OCI-LY7 (cell line): ENCODE measurements around the gene NAPB.

Experiments
- EZH2phosphoT487 ChIP-seq: fragments of 200-600 bp; sonication (generic); IDR thresholded peaks from 2 replicates; pipeline ENCODE4 v1.6.1; 2018; ENCODE audit warnings: low read depth, borderline replicate concordance, mild to moderate bottlenecking, mixed run types, antibody characterized with exemption, low read length, moderate library complexity, mixed read lengths
- TF ChIP-seq, protein P1 (sequence below): fragments of 200-600 bp; sonication (generic); conservative IDR thresholded peaks from 2 replicates; pipeline ENCODE4 v1.5.1; 2014; ENCODE audit warnings: mild to moderate bottlenecking, antibody characterized with exemption, low read length, moderate library complexity, mixed read lengths

DNA sequence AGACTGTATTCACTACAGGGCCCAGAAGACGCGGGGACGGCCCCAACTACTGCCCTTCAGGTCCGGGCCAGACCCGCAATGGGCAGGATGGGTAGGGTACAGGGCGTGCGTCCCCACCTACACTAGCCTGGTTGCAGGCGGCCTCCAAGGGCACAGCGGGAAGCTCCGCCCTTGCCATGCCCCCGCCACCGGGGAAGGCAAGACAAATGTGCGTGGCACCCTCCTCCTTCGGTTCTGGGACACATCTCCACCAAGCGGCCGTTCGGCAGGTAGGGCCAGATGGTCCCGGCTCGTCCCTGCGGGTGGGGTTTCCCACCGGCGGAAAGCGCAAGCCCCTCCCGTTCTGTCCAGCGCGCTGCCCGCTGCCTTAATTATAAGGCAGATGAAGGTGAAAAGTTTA lies 65.1 kb downstream of the NAPB start:
- TF ChIP-seq, protein P1, sequence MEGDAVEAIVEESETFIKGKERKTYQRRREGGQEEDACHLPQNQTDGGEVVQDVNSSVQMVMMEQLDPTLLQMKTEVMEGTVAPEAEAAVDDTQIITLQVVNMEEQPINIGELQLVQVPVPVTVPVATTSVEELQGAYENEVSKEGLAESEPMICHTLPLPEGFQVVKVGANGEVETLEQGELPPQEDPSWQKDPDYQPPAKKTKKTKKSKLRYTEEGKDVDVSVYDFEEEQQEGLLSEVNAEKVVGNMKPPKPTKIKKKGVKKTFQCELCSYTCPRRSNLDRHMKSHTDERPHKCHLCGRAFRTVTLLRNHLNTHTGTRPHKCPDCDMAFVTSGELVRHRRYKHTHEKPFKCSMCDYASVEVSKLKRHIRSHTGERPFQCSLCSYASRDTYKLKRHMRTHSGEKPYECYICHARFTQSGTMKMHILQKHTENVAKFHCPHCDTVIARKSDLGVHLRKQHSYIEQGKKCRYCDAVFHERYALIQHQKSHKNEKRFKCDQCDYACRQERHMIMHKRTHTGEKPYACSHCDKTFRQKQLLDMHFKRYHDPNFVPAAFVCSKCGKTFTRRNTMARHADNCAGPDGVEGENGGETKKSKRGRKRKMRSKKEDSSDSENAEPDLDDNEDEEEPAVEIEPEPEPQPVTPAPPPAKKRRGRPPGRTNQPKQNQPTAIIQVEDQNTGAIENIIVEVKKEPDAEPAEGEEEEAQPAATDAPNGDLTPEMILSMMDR = no peak
- TF ChIP-seq EZH2phosphoT487 = no peak
